Hematopoietic multipotent progenitor cell treated with erythropoietin and hydrocortisone succinate and interleukin-3 and kit ligand, for 15 days (in vitro differentiated cells): Measurements from ENCODE around the gene HACL1.

ENCODE experiments used
- DNase-seq: peaks from one replicate; pipeline ENCODE4 v3.0.0-alpha.2; 2015; ENCODE audit warnings: low spot score

Gene HACL1

GRCh38 chr3:15523660-15524417 lies 77.5 kb downstream of the HACL1 start:
- no peak for DNase-seq

- DNase-seq: no peak
Measured at GRCh38 chr3:15522016-15522415, 79.4 kb downstream of the HACL1 start.

- no peak for DNase-seq
Measured at GRCh38 chr3:15521573-15521965, 79.8 kb downstream of the HACL1 start, which contains the start of gene COLQ. Gene COLQ, minus strand, starts transcription at chr3:15521706. Its CDS starts 81 bp downstream, at chr3:15521625.

- peak; percentile 17 for DNase-seq
Measured at GRCh38 chr3:15520804-15521572, 80.4 kb downstream of the HACL1 start.

GRCh38 chr3:15520185-15520584 lies 81.2 kb downstream of the HACL1 start:
- DNase-seq: peak; percentile 82

- DNase-seq: no peak
Measured at GRCh38 chr3:15519096-15519495, 82.3 kb downstream of the HACL1 start.

- no peak for DNase-seq
Measured at GRCh38 chr3:15514663-15515340, 86.6 kb downstream of the HACL1 start.

- no peak for DNase-seq
Measured at GRCh38 chr3:15513810-15514662, 87.3 kb downstream of the HACL1 start.

- DNase-seq: no peak
Measured at GRCh38 chr3:15513116-15513515, 88.3 kb downstream of the HACL1 start.

- DNase-seq: no peak
Measured at GRCh38 chr3:15512166-15512565, 89.2 kb downstream of the HACL1 start.

GRCh38 chr3:15511156-15511555 lies 90.2 kb downstream of the HACL1 start:
- DNase-seq: no peak
